HG03342 (cell line): ENCODE measurements around the gene LYPLAL1.
"Not testable (repeated sequence)": the region's sequence is repeated elsewhere in the genome, so short reads cannot be mapped to it uniquely, and the experiment has no call there.

Experiments used
- ATAC-seq: cut with Tn5 transposase; IDR thresholded peaks from one replicate; pipeline ENCODE4 v1.9.1; 2021; ENCODE audit warnings: mild to moderate bottlenecking, moderate library complexity; ENCODE audit not compliant: unreplicated experiment

LYPLAL1 gene

GRCh38 chr1:219161371-219161770 lies 12.3 kb upstream of the LYPLAL1 start:
- ATAC-seq = no peak

GRCh38 chr1:219163401-219163954 lies 10.2 kb upstream of the LYPLAL1 start:
- no peak for ATAC-seq

GRCh38 chr1:219171192-219171935 lies 2.3 kb upstream of the LYPLAL1 start:
- no peak for ATAC-seq

GRCh38 chr1:219172821-219173220 lies 857 bp upstream of the LYPLAL1 start:
- no peak for ATAC-seq

GRCh38 chr1:219173434-219173757 lies 282 bp upstream of the LYPLAL1 start:
- ATAC-seq = peak; percentile 1

- ATAC-seq = peak; percentile 35
These were observed 958 bp downstream of the LYPLAL1 start for GRCh38 chr1:219174460-219175211.

- ATAC-seq = no peak
These were observed 1.5 kb downstream of the LYPLAL1 start for GRCh38 chr1:219175212-219175564.

- no peak for ATAC-seq
These were observed 2.5 kb downstream of the LYPLAL1 start for GRCh38 chr1:219176168-219176567.

GRCh38 chr1:219177363-219177762 lies 3.7 kb downstream of the LYPLAL1 start:
- ATAC-seq = peak; percentile 25

GRCh38 chr1:219177940-219178339 lies 4.3 kb downstream of the LYPLAL1 start:
- no peak for ATAC-seq

GRCh38 chr1:219179293-219179692 lies 5.6 kb downstream of the LYPLAL1 start:
- ATAC-seq = no peak

GRCh38 chr1:219184337-219184736 lies 10.7 kb downstream of the LYPLAL1 start:
- no peak for ATAC-seq

- ATAC-seq = no peak
These were observed 11.9 kb downstream of the LYPLAL1 start for GRCh38 chr1:219185486-219186117.

GRCh38 chr1:219188331-219188803 lies 14.7 kb downstream of the LYPLAL1 start:
- ATAC-seq = peak; percentile 44

GRCh38 chr1:219189021-219189824 lies 15.5 kb downstream of the LYPLAL1 start:
- ATAC-seq = peak; percentile 69

- no peak for ATAC-seq
These were observed 16.3 kb downstream of the LYPLAL1 start for GRCh38 chr1:219189952-219190351.

- ATAC-seq = no peak
These were observed 16.9 kb downstream of the LYPLAL1 start for GRCh38 chr1:219190605-219191004.

GRCh38 chr1:219195833-219196232 lies 22.2 kb downstream of the LYPLAL1 start:
- ATAC-seq = not testable (repeated sequence)

- no peak for ATAC-seq
These were observed 28.0 kb downstream of the LYPLAL1 start for GRCh38 chr1:219201656-219202055.

GRCh38 chr1:219202567-219202966 lies 28.9 kb downstream of the LYPLAL1 start:
- no peak for ATAC-seq

- ATAC-seq = no peak
These were observed 32.7 kb downstream of the LYPLAL1 start for GRCh38 chr1:219206350-219206749.
